Spinal cord (tissue), 10 donors: Measurements from ENCODE around the gene CHRNG. TPM values are rescaled to one million over a fixed set of nuclear protein-coding genes. Genes with fewer than 3 reads are reported as not detected.

ENCODE experiments used
- DNase-seq, 6 donors: peaks; one replicate each; pipeline versions ENCODE4 v3.0.0 to v3.0.0-alpha.2; 2013 to 2015; ENCODE audit warnings: low spot score in 6 of 6, low read depth in 4 of 6
- H3K27ac ChIP-seq: one replicate; pipeline ENCODE4 v1.5.1; 2013; ENCODE audit warnings: low read depth, low read length, control low read depth
- H3K27me3 ChIP-seq: one replicate; pipeline ENCODE4 v1.6.1; 2013; ENCODE audit warnings: low read length; ENCODE audit not compliant: control insufficient read depth, insufficient read depth
- H3K36me3 ChIP-seq: one replicate; pipeline ENCODE4 v1.6.1; 2013; ENCODE audit warnings: low read length; ENCODE audit not compliant: control insufficient read depth, insufficient read depth
- H3K4me1 ChIP-seq: one replicate; pipeline ENCODE4 v1.6.1; 2013; ENCODE audit warnings: low read length; ENCODE audit not compliant: control insufficient read depth, insufficient read depth
- H3K4me3 ChIP-seq: one replicate; pipeline ENCODE4 v1.5.1; 2013; ENCODE audit warnings: low read depth, low read length, control low read depth
- H3K9me3 ChIP-seq: one replicate; pipeline ENCODE4 v1.6.1; 2013; ENCODE audit warnings: low read length; ENCODE audit not compliant: control insufficient read depth, insufficient read depth
- WGBS: methylation state at CpG from one replicate; pipeline ENCODE4 v1.1.5; 2013; ENCODE audit warnings: missing lambda C conversion rate; ENCODE audit not compliant: insufficient coverage; 5-methylcytosine and 5-hydroxymethylcytosine counted together
- polyA plus RNA-seq, 2 donors: library from polyadenylated mRNA; unstranded; fragments of 120-200 nt; gene quantifications; one replicate each; pipeline ENCODE4 v1.2.1, GENCODE V29; 2013; ENCODE audit not compliant: insufficient read length in 2 of 2
- total RNA-seq, 2 donors: library from RNA; depleted of rRNA in 1 of 2; stranded (reverse); fragments of 120-200 nt in 1 of 2; fragments of >200 nt in 1 of 2; gene quantifications; one replicate each; pipeline versions ENCODE4 v1.2.3 to v1.2.4, GENCODE V29; 2013 to 2014
- donor health status: healthy.

The CHRNG gene
- total and polyA plus RNA-seq, 4 donors = 0.06 to 0.35 (median 0.35) TPM; not detected in 1

DNA sequence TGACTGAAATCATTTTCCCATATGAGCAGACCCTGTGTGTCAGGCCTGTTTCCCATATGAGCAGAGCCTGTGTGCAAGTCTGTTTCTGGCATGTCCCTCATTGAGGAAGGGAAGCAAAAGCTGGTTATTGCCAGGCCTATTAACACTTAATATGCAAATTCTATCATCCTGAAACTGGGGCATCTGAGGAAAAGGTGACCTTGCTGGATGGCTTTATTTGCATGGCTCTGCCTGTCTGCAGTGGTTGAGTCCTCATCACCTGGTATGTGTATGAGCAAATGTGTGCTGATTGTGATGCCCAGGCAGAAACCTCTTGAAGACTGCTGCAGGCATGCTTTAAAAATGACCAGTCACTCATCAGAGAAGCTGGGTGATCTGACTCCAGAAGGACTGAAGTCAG lies 42.2 kb downstream of the CHRNG start:
- Histone ChIP-seq H3K4me3 (no peak overlapping the region), H3K9me3 (peaks cover 2% of the 10 kb centered on the region), H3K4me1 (no peaks in the 10 kb centered on the region), H3K36me3 (peaks cover 18% of the 10 kb centered on the region), H3K27ac (no peak overlapping the region), H3K27me3 (no peaks in the 10 kb centered on the region)
- DNase-seq = no peak

DNA sequence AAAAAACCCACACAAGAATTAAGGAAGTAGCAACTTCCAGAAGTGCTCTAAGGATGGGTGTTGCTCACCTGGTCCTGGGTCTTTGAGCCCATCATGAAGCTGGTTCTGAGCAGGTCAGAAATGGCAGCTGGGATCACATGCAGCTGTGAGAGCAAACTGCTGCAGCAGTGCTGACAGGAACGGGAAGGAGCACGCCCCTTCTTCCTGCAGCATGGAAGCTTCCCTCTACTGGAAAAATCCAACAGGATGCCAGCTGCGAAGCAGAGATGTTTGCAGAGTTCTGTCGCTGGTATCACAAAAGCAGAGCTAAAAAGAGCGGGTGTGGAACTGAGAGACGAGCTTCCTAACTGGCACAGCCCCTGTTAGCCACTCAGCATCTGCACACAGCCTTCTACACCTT lies 44.7 kb downstream of the CHRNG start:
- H3K9me3 ChIP-seq = peaks cover 2% of the 10 kb centered on the region
- DNase-seq = no peak
- no peak overlapping the region for H3K4me3 ChIP-seq
- H3K27ac ChIP-seq = no peak overlapping the region
- H3K36me3 ChIP-seq = peaks cover 21% of the 10 kb centered on the region
- no peaks in the 10 kb centered on the region for H3K27me3 ChIP-seq
- H3K4me1 ChIP-seq = peaks cover 8% of the 10 kb centered on the region
- 86% methylated on average over 4 of the region's 6 CpGs for WGBS

DNA sequence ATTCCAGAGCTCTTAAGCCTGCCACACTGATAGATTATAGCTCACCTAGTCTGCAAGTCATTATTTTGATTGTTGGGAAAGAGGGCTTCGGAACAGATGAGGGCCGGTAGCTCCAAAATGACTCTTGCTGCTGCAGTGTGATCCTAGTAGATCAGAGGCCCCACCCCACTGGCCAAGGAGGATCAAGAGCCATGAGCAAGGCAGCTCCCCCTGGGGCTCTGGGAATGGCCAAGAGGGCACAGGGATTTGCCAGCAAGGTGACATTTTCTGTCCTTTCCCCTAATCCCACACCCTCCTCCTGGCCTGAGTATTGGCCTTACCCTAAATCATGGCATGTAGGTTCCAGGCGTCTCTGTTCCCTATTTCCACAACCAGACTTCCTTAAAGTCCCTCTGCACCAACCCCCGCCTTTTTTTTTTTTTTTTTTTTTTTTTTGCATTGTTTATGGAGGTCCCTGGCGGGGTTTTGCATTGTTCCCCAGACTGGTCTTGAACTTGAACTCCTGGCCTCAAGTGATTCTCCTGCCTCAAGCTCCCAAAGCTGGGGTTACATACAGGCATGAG lies 47.5 kb downstream of the CHRNG start:
- peaks cover 3% of the 10 kb centered on the region for H3K36me3 ChIP-seq
- H3K9me3 ChIP-seq = peaks cover 2% of the 10 kb centered on the region
- H3K4me1 ChIP-seq = peaks cover 8% of the 10 kb centered on the region
- DNase-seq = no peak
- H3K4me3 ChIP-seq = no peak overlapping the region
- WGBS = 72% methylated on average over 2 of the region's 5 CpGs
- H3K27me3 ChIP-seq = no peaks in the 10 kb centered on the region
- H3K27ac ChIP-seq = no peak overlapping the region

DNA sequence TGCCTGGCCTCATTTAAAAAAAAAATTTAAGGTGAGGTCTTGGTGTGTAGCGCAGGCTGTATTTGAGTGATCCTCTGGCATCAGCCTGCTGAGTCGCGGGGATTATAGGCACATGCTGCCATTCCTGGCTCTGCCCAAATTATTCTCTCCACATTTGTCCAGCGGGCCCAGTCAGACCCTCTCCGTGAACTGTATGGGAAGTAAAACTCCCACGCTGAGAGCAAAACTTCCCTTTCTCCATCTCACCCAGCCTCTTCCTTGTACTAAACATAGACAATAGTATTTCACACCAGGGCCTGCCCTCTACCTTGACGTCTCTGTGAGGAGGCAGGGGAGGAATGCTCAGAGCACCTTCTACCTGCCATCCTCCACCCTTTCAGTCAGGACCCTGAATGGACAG lies 48.0 kb downstream of the CHRNG start:
- peaks cover 3% of the 10 kb centered on the region for H3K36me3 ChIP-seq
- H3K27ac ChIP-seq = no peak overlapping the region

DNA sequence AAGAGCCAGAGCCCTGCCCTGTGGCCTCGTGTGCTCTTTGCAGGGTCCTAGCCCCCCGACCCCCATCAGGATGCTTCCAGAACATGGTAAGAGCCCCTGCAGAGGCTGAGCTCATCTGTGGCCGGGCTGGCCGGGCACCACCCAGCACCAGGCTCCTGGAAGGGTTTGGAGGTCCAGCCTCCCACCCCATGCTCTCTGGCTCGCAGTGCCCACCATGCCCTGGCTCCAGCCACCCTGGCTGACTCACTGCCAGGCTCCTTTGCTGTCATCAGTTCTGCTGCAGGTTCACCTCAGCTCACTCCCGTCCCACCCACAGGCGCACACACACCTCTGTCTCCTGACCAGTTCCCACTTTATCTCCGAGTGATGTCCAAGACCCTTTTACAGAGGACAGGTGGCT lies 48.5 kb downstream of the CHRNG start:
- 89% methylated on average over 8 of the region's 8 CpGs for WGBS

More for the DNA sequence above, 48.0 kb downstream of the CHRNG start:
- H3K9me3 ChIP-seq = peaks cover 2% of the 10 kb centered on the region
- 82% methylated on average over 6 of the region's 7 CpGs for WGBS
- no peak overlapping the region for H3K4me3 ChIP-seq
- no peak for DNase-seq
- no peaks in the 10 kb centered on the region for H3K27me3 ChIP-seq
- peaks cover 8% of the 10 kb centered on the region for H3K4me1 ChIP-seq

DNA sequence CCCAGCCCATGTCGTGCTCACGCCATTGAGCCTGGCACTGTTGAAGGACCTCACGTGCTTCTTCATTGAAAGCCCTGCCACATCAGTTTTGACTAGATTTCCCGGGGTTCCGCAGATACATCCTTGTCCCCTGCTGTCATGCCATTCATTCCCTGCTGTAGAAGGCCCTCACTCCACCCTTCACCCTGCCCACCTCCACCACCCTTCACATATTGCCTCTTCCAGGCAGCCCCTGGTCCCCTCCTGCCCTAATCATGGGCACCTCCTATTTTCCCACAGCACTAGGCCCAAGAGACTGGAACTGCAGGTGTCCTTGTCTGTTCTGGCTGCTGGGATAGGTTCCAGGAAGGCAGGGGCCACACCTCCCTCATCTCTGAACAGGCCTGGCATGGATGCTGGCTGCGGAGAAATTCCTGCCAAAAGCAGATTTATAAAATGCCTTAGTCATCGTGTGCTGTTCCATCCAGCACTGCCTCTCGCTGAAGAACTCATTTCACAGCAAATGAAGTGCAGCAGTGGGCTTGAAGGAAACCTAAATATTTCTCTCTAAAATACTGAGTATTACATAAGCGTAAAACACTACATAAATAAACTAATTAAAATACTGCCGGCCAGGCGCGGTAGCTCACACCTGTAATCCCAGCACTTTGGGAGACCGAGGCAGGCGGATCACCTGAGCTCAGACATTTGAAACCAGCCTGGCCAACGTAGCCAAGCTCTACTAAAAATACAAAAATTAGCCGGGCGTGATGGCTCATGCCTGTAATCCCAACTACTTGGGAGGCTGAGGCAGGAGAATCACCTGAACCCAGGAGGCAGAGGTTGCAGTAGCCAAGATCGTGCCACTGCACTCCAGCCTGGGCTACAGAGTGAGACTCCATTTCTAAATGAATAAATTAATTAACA lies 49.4 kb downstream of the CHRNG start:
- peaks cover 2% of the 10 kb centered on the region for H3K9me3 ChIP-seq
- peaks cover 3% of the 10 kb centered on the region for H3K36me3 ChIP-seq
- H3K27ac ChIP-seq = no peak overlapping the region
- H3K4me1 ChIP-seq = peaks cover 8% of the 10 kb centered on the region
- no peak overlapping the region for H3K4me3 ChIP-seq
- 87% methylated on average over 15 of the region's 18 CpGs for WGBS
- peak in 2 of 6 donors; percentile 54 to 66 for DNase-seq
- H3K27me3 ChIP-seq = no peaks in the 10 kb centered on the region

More for the DNA sequence above, 48.5 kb downstream of the CHRNG start:
- Histone ChIP-seq H3K36me3 (peaks cover 3% of the 10 kb centered on the region), H3K9me3 (peaks cover 2% of the 10 kb centered on the region), H3K4me3 (no peak overlapping the region), H3K27ac (no peak overlapping the region), H3K4me1 (peaks cover 8% of the 10 kb centered on the region), H3K27me3 (no peaks in the 10 kb centered on the region)
- no peak for DNase-seq

DNA sequence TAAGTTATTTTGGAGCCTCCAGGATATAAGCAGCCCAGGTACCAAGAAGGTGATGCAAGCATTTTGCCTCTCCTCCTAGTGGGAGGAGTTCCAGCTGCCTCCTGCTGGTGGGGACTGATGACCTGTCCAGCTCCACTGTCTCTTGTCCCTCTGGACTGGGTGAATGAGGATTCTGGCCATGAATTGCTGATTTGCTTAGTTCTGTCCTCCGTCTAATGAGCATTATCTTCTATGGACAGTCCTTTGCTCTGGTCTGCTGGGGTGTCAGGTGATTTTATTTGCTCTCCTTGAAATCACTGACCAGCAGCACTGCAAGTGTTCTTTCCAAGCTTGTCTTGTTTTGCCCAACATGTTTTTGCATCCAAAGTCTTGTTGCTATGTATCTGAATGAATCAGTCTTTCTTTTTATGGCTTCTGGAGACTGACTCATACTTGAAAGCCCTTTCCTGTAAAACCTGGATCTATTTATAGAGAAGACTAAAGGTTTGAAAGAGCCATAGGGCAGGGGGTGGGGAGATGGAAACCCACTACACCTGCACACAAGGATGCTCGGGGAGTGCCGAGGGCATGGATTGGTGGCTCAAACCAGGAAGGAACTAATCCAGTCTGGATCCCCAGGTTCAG lies 53.4 kb downstream of the CHRNG start:
- Histone ChIP-seq H3K27me3 (no peaks in the 10 kb centered on the region), H3K27ac (no peak overlapping the region), H3K36me3 (peaks cover 3% of the 10 kb centered on the region), H3K9me3 (no peaks in the 10 kb centered on the region), H3K4me3 (no peak overlapping the region), H3K4me1 (peaks cover 5% of the 10 kb centered on the region)
- WGBS = 82% methylated on average over 3 of the region's 3 CpGs
- DNase-seq = no peak

DNA sequence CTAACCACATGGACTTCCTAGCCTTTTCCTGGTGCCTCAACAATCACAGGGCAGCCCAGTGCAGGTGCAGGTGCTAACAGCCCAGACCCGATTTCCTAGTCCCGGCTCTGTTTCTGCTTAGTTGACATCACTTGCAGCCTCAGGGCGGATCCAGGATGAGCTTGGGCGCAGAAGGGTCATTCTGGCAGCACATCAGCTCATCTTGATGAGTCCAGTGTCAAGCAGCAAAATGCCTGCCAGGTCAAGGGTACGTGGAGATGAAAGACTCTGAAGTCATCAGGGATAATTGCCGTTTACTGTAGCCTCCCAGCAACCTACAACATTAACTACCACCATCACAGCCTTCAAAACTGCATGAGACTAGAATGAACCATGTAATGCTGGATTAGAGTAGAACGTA lies 54.5 kb downstream of the CHRNG start:
- 90% methylated on average over 4 of the region's 7 CpGs for WGBS
- H3K27me3 ChIP-seq = no peaks in the 10 kb centered on the region

More for the DNA sequence above, 54.5 kb downstream of the CHRNG start:
- Histone ChIP-seq H3K4me1 (peaks cover 5% of the 10 kb centered on the region), H3K4me3 (no peak overlapping the region), H3K9me3 (no peaks in the 10 kb centered on the region), H3K36me3 (no peaks in the 10 kb centered on the region), H3K27ac (no peak overlapping the region)
- no peak for DNase-seq
